HG03159 (cell line): Measurements from ENCODE around the gene POLR3A.

Experiments
- ATAC-seq: cut with Tn5 transposase; IDR thresholded peaks from one replicate; pipeline ENCODE4 v1.9.1; 2021; ENCODE audit warnings: mild to moderate bottlenecking, moderate library complexity; ENCODE audit not compliant: unreplicated experiment

POLR3A gene

GRCh38 chr10:78047314-78047891 lies 18.1 kb upstream of the POLR3A start:
- ATAC-seq, result peak; percentile 77

GRCh38 chr10:78046711-78047269 lies 17.5 kb upstream of the POLR3A start:
- ATAC-seq, result no peak

- no peak for ATAC-seq
Measured at GRCh38 chr10:78045856-78046255, 16.5 kb upstream of the POLR3A start.

GRCh38 chr10:78045237-78045636 lies 15.9 kb upstream of the POLR3A start:
- peak; percentile 58 for ATAC-seq

GRCh38 chr10:78044699-78045098 lies 15.4 kb upstream of the POLR3A start:
- ATAC-seq, result no peak

GRCh38 chr10:78044179-78044578 lies 14.9 kb upstream of the POLR3A start:
- no peak for ATAC-seq

- no peak for ATAC-seq
Measured at GRCh38 chr10:78042752-78043104, 13.4 kb upstream of the POLR3A start.

GRCh38 chr10:78042058-78042751 lies 12.9 kb upstream of the POLR3A start:
- no peak for ATAC-seq

GRCh38 chr10:78041170-78042057 lies 12.1 kb upstream of the POLR3A start:
- no peak for ATAC-seq

GRCh38 chr10:78039743-78040142 lies 10.4 kb upstream of the POLR3A start:
- ATAC-seq, result no peak

- no peak for ATAC-seq
Measured at GRCh38 chr10:78038791-78039547, 9.7 kb upstream of the POLR3A start.

GRCh38 chr10:78038105-78038504 lies 8.8 kb upstream of the POLR3A start:
- ATAC-seq, result no peak

GRCh38 chr10:78035933-78036583 lies 6.7 kb upstream of the POLR3A start:
- ATAC-seq, result no peak

- ATAC-seq, result no peak
Measured at GRCh38 chr10:78035437-78035836, 6.1 kb upstream of the POLR3A start.

- ATAC-seq, result no peak
Measured at GRCh38 chr10:78035025-78035424, 5.7 kb upstream of the POLR3A start.

GRCh38 chr10:78033637-78034470 lies 4.5 kb upstream of the POLR3A start, which contains the start of gene RPS24:
TSS of gene RPS24 (plus strand) at chr10:78033863. CDS start at chr10:78033902, 39 bp downstream.
- ATAC-seq, result peak; percentile 85

GRCh38 chr10:78033387-78033636 lies 4.0 kb upstream of the POLR3A start:
- peak; percentile 0 for ATAC-seq

GRCh38 chr10:78028438-78029268 lies 662 bp downstream of the POLR3A start:
- ATAC-seq, result peak; percentile 3
